Mucosa of stomach (tissue), 1 donor: Measurements from ENCODE around the gene ALG9.
"Not testable (repeated sequence)": the region's sequence is repeated elsewhere in the genome, so short reads cannot be mapped to it uniquely, and the experiment has no call there.

Experiments
- H3K27me3 ChIP-seq: one replicate; pipeline ENCODE4 v1.7.0; 2013; ENCODE audit warnings: mild to moderate bottlenecking, low read length; ENCODE audit not compliant: control insufficient read depth, insufficient read depth
- H3K36me3 ChIP-seq: one replicate; pipeline ENCODE4 v1.7.0; 2013; ENCODE audit warnings: low read length; ENCODE audit not compliant: control insufficient read depth, insufficient read depth
- H3K4me1 ChIP-seq: one replicate; pipeline ENCODE4 v1.7.0; 2013; ENCODE audit warnings: mild to moderate bottlenecking, low read length; ENCODE audit not compliant: control insufficient read depth, insufficient read depth
- H3K4me3 ChIP-seq: one replicate; pipeline ENCODE4 v1.7.0; 2013; ENCODE audit warnings: low read length
- H3K9ac ChIP-seq: one replicate; pipeline ENCODE4 v1.7.0; 2013; ENCODE audit warnings: mild to moderate bottlenecking, low read length, moderate library complexity
- H3K9me3 ChIP-seq: one replicate; pipeline ENCODE4 v1.7.0; 2013; ENCODE audit warnings: mild to moderate bottlenecking, low read length, moderate library complexity; ENCODE audit not compliant: control insufficient read depth
- donor health status: Pancreatic carcinoma.

The ALG9 gene

GRCh38 chr11:111788051-111788450 lies 83.3 kb downstream of the ALG9 start:
- Histone ChIP-seq H3K36me3 (no peaks in the 10 kb centered on the region), H3K4me3 (no peak overlapping the region), H3K4me1 (no peaks in the 10 kb centered on the region), H3K9me3 (no peaks in the 10 kb centered on the region), H3K27me3 (no peaks in the 10 kb centered on the region), H3K9ac (no peak overlapping the region)

- no peaks in the 10 kb centered on the region for H3K36me3 ChIP-seq
- H3K9ac ChIP-seq, result no peak overlapping the region
- H3K9me3 ChIP-seq, result no peaks in the 10 kb centered on the region
- H3K4me1 ChIP-seq, result peaks cover 4% of the 10 kb centered on the region
- no peaks in the 10 kb centered on the region for H3K27me3 ChIP-seq
- no peak overlapping the region for H3K4me3 ChIP-seq
Observed at GRCh38 chr11:111785886-111786412, 85.4 kb downstream of the ALG9 start.

- Histone ChIP-seq H3K4me1 (peaks cover 4% of the 10 kb centered on the region), H3K4me3 (no peak overlapping the region), H3K36me3 (no peaks in the 10 kb centered on the region), H3K27me3 (no peaks in the 10 kb centered on the region), H3K9ac (no peak overlapping the region), H3K9me3 (no peaks in the 10 kb centered on the region)
Observed at GRCh38 chr11:111785076-111785475, 86.3 kb downstream of the ALG9 start.

GRCh38 chr11:111784311-111784710 lies 87.1 kb downstream of the ALG9 start:
- not testable (repeated sequence) for H3K27me3 ChIP-seq, H3K4me1 ChIP-seq, H3K9ac ChIP-seq, H3K9me3 ChIP-seq, H3K36me3 ChIP-seq, H3K4me3 ChIP-seq

GRCh38 chr11:111782109-111782741 lies 89.2 kb downstream of the ALG9 start:
- Histone ChIP-seq H3K36me3 (no peaks in the 10 kb centered on the region), H3K9ac (no peak overlapping the region), H3K4me1 (peaks cover 4% of the 10 kb centered on the region), H3K9me3 (no peaks in the 10 kb centered on the region), H3K4me3 (no peak overlapping the region), H3K27me3 (no peaks in the 10 kb centered on the region)

GRCh38 chr11:111779118-111779517 lies 92.3 kb downstream of the ALG9 start:
- no peak overlapping the region for H3K9ac ChIP-seq
- H3K4me1 ChIP-seq, result peaks cover 4% of the 10 kb centered on the region
- H3K4me3 ChIP-seq, result no peak overlapping the region
- no peaks in the 10 kb centered on the region for H3K9me3 ChIP-seq
- no peaks in the 10 kb centered on the region for H3K27me3 ChIP-seq
- no peaks in the 10 kb centered on the region for H3K36me3 ChIP-seq

- Histone ChIP-seq H3K36me3 (no peaks in the 10 kb centered on the region), H3K4me1 (peaks cover 4% of the 10 kb centered on the region), H3K9me3 (no peaks in the 10 kb centered on the region), H3K4me3 (no peak overlapping the region), H3K27me3 (no peaks in the 10 kb centered on the region), H3K9ac (no peak overlapping the region)
Observed at GRCh38 chr11:111778047-111778558, 93.3 kb downstream of the ALG9 start.

GRCh38 chr11:111777094-111778046 lies 94.0 kb downstream of the ALG9 start:
- H3K4me1 ChIP-seq, result peaks cover 4% of the 10 kb centered on the region
- no peaks in the 10 kb centered on the region for H3K9me3 ChIP-seq
- no peaks in the 10 kb centered on the region for H3K27me3 ChIP-seq
- H3K36me3 ChIP-seq, result no peaks in the 10 kb centered on the region
- no peak overlapping the region for H3K9ac ChIP-seq
- H3K4me3 ChIP-seq, result no peak overlapping the region

GRCh38 chr11:111776398-111777093 lies 94.8 kb downstream of the ALG9 start:
- no peak overlapping the region for H3K4me3 ChIP-seq
- no peaks in the 10 kb centered on the region for H3K36me3 ChIP-seq
- no peaks in the 10 kb centered on the region for H3K4me1 ChIP-seq
- no peaks in the 10 kb centered on the region for H3K27me3 ChIP-seq
- H3K9ac ChIP-seq, result no peak overlapping the region
- no peaks in the 10 kb centered on the region for H3K9me3 ChIP-seq

- Histone ChIP-seq H3K4me1 (no peaks in the 10 kb centered on the region), H3K36me3 (no peaks in the 10 kb centered on the region), H3K27me3 (no peaks in the 10 kb centered on the region), H3K9me3 (no peaks in the 10 kb centered on the region), H3K9ac (no peak overlapping the region), H3K4me3 (no peak overlapping the region)
Observed at GRCh38 chr11:111774955-111775710, 96.2 kb downstream of the ALG9 start.

- Histone ChIP-seq H3K36me3 (no peaks in the 10 kb centered on the region), H3K9me3 (no peaks in the 10 kb centered on the region), H3K9ac (no peak overlapping the region), H3K27me3 (no peaks in the 10 kb centered on the region), H3K4me3 (no peak overlapping the region), H3K4me1 (no peaks in the 10 kb centered on the region)
Observed at GRCh38 chr11:111772535-111772934, 98.8 kb downstream of the ALG9 start.
